ENCODE measurements around the gene PRKD1. TPM values are rescaled to one million over a fixed set of nuclear protein-coding genes. Genes with fewer than 3 reads are reported as not detected.

The PRKD1 gene
- total RNA-seq, 1 donor from 2014 or later = 0.53 TPM

DNA sequence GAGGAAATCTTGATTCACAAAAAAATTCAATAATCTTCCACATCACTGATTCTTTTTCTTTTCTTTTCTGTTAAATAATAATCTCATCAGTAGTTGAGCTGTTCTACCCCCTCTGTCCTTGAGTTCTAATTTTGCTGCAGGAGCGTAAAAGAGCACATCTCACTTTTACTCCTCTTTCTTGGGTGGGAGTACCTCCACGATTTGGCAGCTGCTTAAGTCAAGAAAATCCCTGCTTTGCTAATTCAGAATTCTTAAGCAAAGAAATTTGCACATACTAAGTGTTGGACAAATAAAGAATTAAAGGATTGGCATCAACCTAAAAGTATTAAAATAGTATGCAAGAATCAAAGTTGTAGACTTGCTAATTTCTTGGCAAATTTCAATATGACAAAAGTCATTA is 128.8 kb downstream of the PRKD1 start:
- TF ChIP-seq, protein P1, sequence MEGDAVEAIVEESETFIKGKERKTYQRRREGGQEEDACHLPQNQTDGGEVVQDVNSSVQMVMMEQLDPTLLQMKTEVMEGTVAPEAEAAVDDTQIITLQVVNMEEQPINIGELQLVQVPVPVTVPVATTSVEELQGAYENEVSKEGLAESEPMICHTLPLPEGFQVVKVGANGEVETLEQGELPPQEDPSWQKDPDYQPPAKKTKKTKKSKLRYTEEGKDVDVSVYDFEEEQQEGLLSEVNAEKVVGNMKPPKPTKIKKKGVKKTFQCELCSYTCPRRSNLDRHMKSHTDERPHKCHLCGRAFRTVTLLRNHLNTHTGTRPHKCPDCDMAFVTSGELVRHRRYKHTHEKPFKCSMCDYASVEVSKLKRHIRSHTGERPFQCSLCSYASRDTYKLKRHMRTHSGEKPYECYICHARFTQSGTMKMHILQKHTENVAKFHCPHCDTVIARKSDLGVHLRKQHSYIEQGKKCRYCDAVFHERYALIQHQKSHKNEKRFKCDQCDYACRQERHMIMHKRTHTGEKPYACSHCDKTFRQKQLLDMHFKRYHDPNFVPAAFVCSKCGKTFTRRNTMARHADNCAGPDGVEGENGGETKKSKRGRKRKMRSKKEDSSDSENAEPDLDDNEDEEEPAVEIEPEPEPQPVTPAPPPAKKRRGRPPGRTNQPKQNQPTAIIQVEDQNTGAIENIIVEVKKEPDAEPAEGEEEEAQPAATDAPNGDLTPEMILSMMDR (IDR thresholded peaks at IDR 0.05; ENCODE audit: insufficient read depth, low read length, severe bottlenecking) = no peak
- no peak for FAIRE-seq
- Histone ChIP-seq H3K36me3 (ENCODE audit: control insufficient read depth, insufficient read depth, low read length) (no peaks in the 10 kb centered on the region), H3K27me3 (ENCODE audit: control insufficient read depth, insufficient read depth, low read length) (no peaks in the 10 kb centered on the region), H3K4me3 (ENCODE audit: low read depth, low read length) (no peak overlapping the region)
- no peak for DNase-seq (ENCODE audit: low read depth)

- Histone ChIP-seq H3K4me3 (ENCODE audit: low read depth, low read length) (no peak overlapping the region), H3K27me3 (ENCODE audit: control insufficient read depth, insufficient read depth, low read length) (no peaks in the 10 kb centered on the region), H3K36me3 (ENCODE audit: control insufficient read depth, insufficient read depth, low read length) (no peaks in the 10 kb centered on the region)
- TF ChIP-seq, protein P1 (IDR thresholded peaks at IDR 0.05; ENCODE audit: insufficient read depth, low read length, severe bottlenecking) = no peak
- no peak for DNase-seq (ENCODE audit: low read depth)
- no peak for FAIRE-seq
These were observed 129.5 kb downstream of the PRKD1 start for GRCh38 chr14:29798108-29798663.

- no peak for FAIRE-seq
These were observed 130.8 kb downstream of the PRKD1 start for GRCh38 chr14:29796853-29797252.

DNA sequence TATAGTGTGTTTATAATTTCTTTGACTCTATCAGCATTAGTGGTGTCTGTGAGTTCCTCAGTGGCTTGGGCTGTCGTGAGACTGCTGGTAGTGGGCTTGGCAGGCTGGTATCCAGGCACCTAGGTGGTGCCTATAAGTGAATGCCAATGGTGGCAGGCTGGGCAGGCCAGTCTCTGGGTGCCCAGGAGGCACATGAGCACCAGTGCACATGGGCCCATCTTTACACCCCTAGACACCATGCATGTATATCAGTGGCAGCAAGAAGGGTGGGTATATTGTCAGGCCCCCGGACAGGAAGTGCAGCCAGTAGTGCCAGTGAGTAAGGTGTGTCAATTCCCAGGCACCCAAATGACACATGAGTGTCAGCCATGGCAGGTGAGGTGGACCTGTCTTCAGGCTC is 138.2 kb downstream of the PRKD1 start:
- no peak for DNase-seq (ENCODE audit: low read depth)
- no peaks in the 10 kb centered on the region for H3K27me3 ChIP-seq (ENCODE audit: control insufficient read depth, insufficient read depth, low read length)
- FAIRE-seq = no peak
- TF ChIP-seq, protein P1 (IDR thresholded peaks at IDR 0.05; ENCODE audit: insufficient read depth, low read length, severe bottlenecking) = no peak
- no peak overlapping the region for H3K4me3 ChIP-seq (ENCODE audit: low read depth, low read length)
- no peaks in the 10 kb centered on the region for H3K36me3 ChIP-seq (ENCODE audit: control insufficient read depth, insufficient read depth, low read length)

More at GRCh38 chr14:29796853-29797252, 130.8 kb downstream of the PRKD1 start:
- H3K27me3 ChIP-seq (ENCODE audit: control insufficient read depth, insufficient read depth, low read length) = no peaks in the 10 kb centered on the region
- TF ChIP-seq, protein P1 (IDR thresholded peaks at IDR 0.05; ENCODE audit: insufficient read depth, low read length, severe bottlenecking) = no peak
- no peaks in the 10 kb centered on the region for H3K36me3 ChIP-seq (ENCODE audit: control insufficient read depth, insufficient read depth, low read length)
- no peak overlapping the region for H3K4me3 ChIP-seq (ENCODE audit: low read depth, low read length)
- DNase-seq (ENCODE audit: low read depth) = no peak

GRCh38 chr14:29788093-29788492 is 139.6 kb downstream of the PRKD1 start:
- FAIRE-seq (no peak), DNase-seq (ENCODE audit: low read depth) (no peak)
- Histone ChIP-seq H3K36me3 (ENCODE audit: control insufficient read depth, insufficient read depth, low read length) (no peaks in the 10 kb centered on the region), H3K27me3 (ENCODE audit: control insufficient read depth, insufficient read depth, low read length) (no peaks in the 10 kb centered on the region), H3K4me3 (ENCODE audit: low read depth, low read length) (no peak overlapping the region)
- TF ChIP-seq, protein P1 (IDR thresholded peaks at IDR 0.05; ENCODE audit: insufficient read depth, low read length, severe bottlenecking) = no peak

GRCh38 chr14:29783556-29783955 is 144.1 kb downstream of the PRKD1 start:
- FAIRE-seq = no peak
- Histone ChIP-seq H3K36me3 (ENCODE audit: control insufficient read depth, insufficient read depth, low read length) (no peaks in the 10 kb centered on the region), H3K4me3 (ENCODE audit: low read depth, low read length) (no peak overlapping the region), H3K27me3 (ENCODE audit: control insufficient read depth, insufficient read depth, low read length) (no peaks in the 10 kb centered on the region)
- TF ChIP-seq, protein P1 (IDR thresholded peaks at IDR 0.05; ENCODE audit: insufficient read depth, low read length, severe bottlenecking) = no peak
- no peak for DNase-seq (ENCODE audit: low read depth)
